ENCODE measurements around the gene CLDN11. TPM values are rescaled to one million over a fixed set of nuclear protein-coding genes. Genes with fewer than 3 reads are reported as not detected.

CLDN11 gene
- total and polyA plus RNA-seq, 2 of the 8 experiments (the other 6 are each of a cell fraction or from before 2014, with no cell fraction given): 4.8 to 12.5 TPM

DNA sequence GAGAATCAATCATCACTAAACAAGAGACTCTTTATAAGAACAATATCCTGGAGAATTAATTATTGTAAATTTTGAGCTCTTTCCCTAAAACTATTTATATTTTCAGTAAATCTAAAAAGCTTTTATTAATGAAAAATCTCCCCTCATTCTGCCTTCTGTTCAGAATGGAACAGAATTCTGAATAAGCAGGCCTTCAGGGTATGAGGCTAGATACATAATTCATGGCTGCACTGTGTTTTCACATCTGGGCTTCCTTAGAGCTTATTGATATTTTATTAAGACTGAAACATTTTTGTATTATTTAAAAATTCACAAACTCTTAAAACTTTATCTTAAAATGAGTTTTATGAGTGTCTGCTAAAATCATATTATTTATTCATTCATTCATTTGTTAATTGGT is 24.8 kb downstream of the CLDN11 start:
- no peak overlapping the region for H4K91ac ChIP-seq (replicated peaks; ENCODE audit: insufficient read length, low read length)
- H3K36me3 ChIP-seq (ENCODE audit: control insufficient read depth in 2 of 4, insufficient read depth in 4 of 4, low read length in 3 of 4): no peaks in the 10 kb centered on the region
- DNase-seq (ENCODE audit: low read depth in 1 of 2, low spot score in 2 of 2): no peak
- H3K14ac ChIP-seq (ENCODE audit: insufficient read length): no peak overlapping the region
- H2BK12ac ChIP-seq (ENCODE audit: low read depth, low read length): no peak overlapping the region
- no peak overlapping the region for H2AK5ac ChIP-seq (ENCODE audit: low read depth, low read length)
- ChIA-PET POLR2A (ENCODE audit: partially characterized antibody) (no interaction called here), CTCF (ENCODE audit: partially characterized antibody) (interaction anchor here (0.6 to 4.3 kb wide), 3 partner anchors 31 to 368 kb away, joined by 3 to 20 read pairs (median 7); no protein-coding TSS in a partner anchor)
- H3K9ac ChIP-seq (replicated peaks in 1 of 4; ENCODE audit: extremely low read depth in 1 of 4, low read depth in 3 of 4, low read length in 3 of 4): no peak overlapping the region
- H3K4me3 ChIP-seq (ENCODE audit: extremely low read depth in 1 of 4, insufficient read depth in 2 of 4, low read depth in 3 of 4, low read length in 4 of 4): no peak overlapping the region
- H3K27me3 ChIP-seq (replicated peaks in 1 of 4; ENCODE audit: control insufficient read depth in 3 of 4, extremely low read depth in 1 of 4, insufficient read depth in 3 of 4, low read length in 3 of 4): no peaks in the 10 kb centered on the region
- H3K4me2 ChIP-seq (ENCODE audit: insufficient read depth in 1 of 2, low read depth in 2 of 2, low read length in 2 of 2): no peak overlapping the region
- H3K79me2 ChIP-seq (ENCODE audit: control insufficient read depth in 1 of 2, insufficient read depth in 2 of 2, low read length in 2 of 2): no peaks in the 10 kb centered on the region
- no peaks in the 10 kb centered on the region for H3K79me1 ChIP-seq (ENCODE audit: low read depth, low read length)
- no peaks in the 10 kb centered on the region for H3K4me1 ChIP-seq (replicated peaks in 1 of 4; ENCODE audit: control insufficient read depth in 3 of 4, insufficient read depth in 4 of 4, low read length in 3 of 4)
- H4K20me1 ChIP-seq (replicated peaks in 1 of 2; ENCODE audit: control insufficient read depth in 1 of 2, insufficient read depth in 2 of 2, low read length in 2 of 2): no peaks in the 10 kb centered on the region
- no peak overlapping the region for H3K18ac ChIP-seq (ENCODE audit: extremely low read depth, low read length)
- H2BK5ac ChIP-seq (ENCODE audit: low read depth, low read length): no peak overlapping the region
- H3K9me3 ChIP-seq (ENCODE audit: insufficient read depth in 2 of 2, low read depth in 1 of 2, low read length in 1 of 2): no peaks in the 10 kb centered on the region
- H4K5ac ChIP-seq (ENCODE audit: insufficient read length, low read depth, low read length): no peak overlapping the region
- H2BK15ac ChIP-seq (ENCODE audit: low read length): no peak overlapping the region
- no peak overlapping the region for H3K56ac ChIP-seq (replicated peaks; ENCODE audit: insufficient read length, low read depth, low read length)
- H2BK120ac ChIP-seq (replicated peaks; ENCODE audit: low read depth, low read length): no peak overlapping the region
- no peak overlapping the region for H3K27ac ChIP-seq (ENCODE audit: low read depth, low read length)
- no peak for FAIRE-seq
- no peak overlapping the region for H2BK20ac ChIP-seq (ENCODE audit: low read length)
- no peaks in the 10 kb centered on the region for H3K23me2 ChIP-seq (ENCODE audit: low read depth, low read length)
- H2AFZ ChIP-seq (ENCODE audit: low read length): no peak overlapping the region
- no peak overlapping the region for H3K4ac ChIP-seq (replicated peaks; ENCODE audit: insufficient read length, low read depth, low read length)
- no peak overlapping the region for H4K8ac ChIP-seq (ENCODE audit: extremely low read depth, insufficient read depth, low read length)
- no peak overlapping the region for H3K23ac ChIP-seq (ENCODE audit: insufficient read length)
- no peak for TF ChIP-seq SUZ12 (IDR thresholded peaks at IDR 0.05; ENCODE audit: low read length)
- no peak for TF ChIP-seq BCL11A (IDR thresholded peaks at IDR 0.05; ENCODE audit: low read depth in 2 of 2, low read length in 2 of 2)
- TF ChIP-seq BRCA1 (IDR thresholded peaks at IDR 0.05; ENCODE audit: low read depth, low read length): no peak
- TF ChIP-seq EGR1 (IDR thresholded peaks at IDR 0.05; ENCODE audit: borderline replicate concordance, low read depth, low read length): no peak
- TF ChIP-seq SRF (IDR thresholded peaks at IDR 0.05; ENCODE audit: low read depth, low read length): no peak
- no peak for TF ChIP-seq MAFK (IDR thresholded peaks at IDR 0.05; ENCODE audit: low read depth, low read length)
- TF ChIP-seq NANOG (IDR thresholded peaks at IDR 0.05; ENCODE audit: insufficient read depth, low read depth, low read length, poor library complexity, severe bottlenecking): no peak
- no peak for TF ChIP-seq CBX5 (IDR thresholded peaks at IDR 0.05; ENCODE audit: low read depth, low read length)
- TF ChIP-seq POLR2A (IDR thresholded peaks at IDR 0.05; ENCODE audit: control extremely low read depth in 1 of 2, low read depth in 2 of 2, low read length in 2 of 2): no peak
- no peak for TF ChIP-seq EP300 (IDR thresholded peaks at IDR 0.05; ENCODE audit: borderline replicate concordance in 1 of 2, low read depth in 2 of 2, low read length in 2 of 2)
- TF ChIP-seq RAD21 (IDR thresholded peaks at IDR 0.05 in 1 of 2, conservative IDR thresholded peaks at IDR 0.05 in 1 of 2; ENCODE audit: low read depth in 2 of 2, low read length in 2 of 2): no peak
- TF ChIP-seq JUN (IDR thresholded peaks at IDR 0.05; ENCODE audit: low read depth, low read length): no peak
- no peak for TF ChIP-seq CHD1 (IDR thresholded peaks at IDR 0.05; ENCODE audit: low read depth, low read length)
- no peak for TF ChIP-seq BACH1 (IDR thresholded peaks at IDR 0.05; ENCODE audit: low read length)

Measured in H1 (cell line).